Lung (tissue), 12 donors: ENCODE data around the gene MAST4. TPM values are rescaled to one million over a fixed set of nuclear protein-coding genes. Genes with fewer than 3 reads are reported as not detected.

Source experiments
- ATAC-seq: fragments of 200-7000 bp; cut with Tn5 transposase; one replicate; pipeline ENCODE4 v1.9.1; 2020; ENCODE audit warnings: moderate number of reproducible peaks; ENCODE audit not compliant: insufficient read depth, low FRiP score
- DNase-seq, 3 donors: peaks; one replicate each; pipeline ENCODE4 v3.0.0-alpha.2; 2013 to 2017
- H3K27ac ChIP-seq, 2 donors: one replicate each; pipeline ENCODE4 v1.5.1; 2013; ENCODE audit warnings: mild to moderate bottlenecking in 2 of 2, moderate library complexity in 2 of 2, control low read depth in 1 of 2, inconsistent platforms in 1 of 2, low read depth in 1 of 2, low read length in 1 of 2
- H3K27me3 ChIP-seq, 3 donors: one replicate each; pipeline ENCODE4 v1.5.1; 2013; ENCODE audit warnings: low read length in 2 of 3; ENCODE audit not compliant: control insufficient read depth in 3 of 3, insufficient read depth in 3 of 3
- H3K36me3 ChIP-seq, 4 donors: one replicate each; pipeline ENCODE4 v1.5.1; 2013; ENCODE audit warnings: low read length in 4 of 4, mild to moderate bottlenecking in 1 of 4, moderate library complexity in 1 of 4; ENCODE audit not compliant: control insufficient read depth in 4 of 4, insufficient read depth in 4 of 4
- H3K4me1 ChIP-seq, 5 donors: one replicate each; pipeline ENCODE4 v1.5.1; 2013; ENCODE audit warnings: low read length in 5 of 5, mild to moderate bottlenecking in 2 of 5, moderate library complexity in 1 of 5; ENCODE audit not compliant: control insufficient read depth in 5 of 5, insufficient read depth in 5 of 5
- H3K4me3 ChIP-seq: one replicate; pipeline ENCODE4 v1.5.1; 2013; ENCODE audit warnings: mild to moderate bottlenecking, control low read depth, moderate library complexity
- H3K9ac ChIP-seq, 2 donors: one replicate each; pipeline ENCODE4 v1.5.1; 2013; ENCODE audit warnings: low read length in 2 of 2, control low read depth in 1 of 2; ENCODE audit not compliant: insufficient read depth in 1 of 2
- H3K9me3 ChIP-seq, 4 donors: one replicate each; pipeline ENCODE4 v1.5.1; 2013; ENCODE audit warnings: low read length in 3 of 4, mild to moderate bottlenecking in 1 of 4, moderate library complexity in 1 of 4; ENCODE audit not compliant: control insufficient read depth in 4 of 4, insufficient read depth in 3 of 4
- CTCF ChIP-seq: IDR thresholded peaks from 2 replicates; pipeline ENCODE4 v1.5.1; 2012; ENCODE audit warnings: mild to moderate bottlenecking; ENCODE audit errors: control extremely low read depth, extremely low read depth
- WGBS, 2 donors: extraction: QIAGEN DNeasy Blood & Tissue Kit; methylation state at CpG; one replicate each; pipeline ENCODE4 v1.1.7; 2013; 5-methylcytosine and 5-hydroxymethylcytosine counted together
- polyA plus RNA-seq, 2 donors: library from polyadenylated mRNA; stranded (reverse); fragments of 200-250 nt; gene quantifications; one replicate each; pipeline ENCODE4 v1.2.1, GENCODE V29; 2013
- total RNA-seq, 2 donors: library from RNA; depleted of rRNA in 1 of 2; stranded (reverse); fragments of >200 nt in 1 of 2; gene quantifications; one replicate each; pipeline ENCODE4 v1.2.1, GENCODE V29; 2014 to 2021
- donor health status: control.
- donor health status: control.
- donor health status: Bipolar disorder and iron deficiency.
- donor health status: healthy.
- donor health status: DM: yes; HTN: yes; CAD: no.

The MAST4 gene
- total and polyA plus RNA-seq, 4 donors, result 13.9 to 153 (median 46.2) TPM

GRCh38 chr5:67035098-67035740 lies 439.0 kb downstream of the MAST4 start:
- Histone ChIP-seq H3K27me3 (no peaks in the 10 kb centered on the region), H3K27ac (no peak overlapping the region), H3K36me3 (peaks cover 0 to 5% (median under 1%) of the 10 kb centered on the region in 4 donors), H3K9ac (no peak overlapping the region), H3K4me3 (no peak overlapping the region), H3K9me3 (no peaks in the 10 kb centered on the region), H3K4me1 (peaks cover 3 to 63% (median 53%) of the 10 kb centered on the region in 5 donors)
- TF ChIP-seq CTCF, result no peak
- no peak for ATAC-seq
- 78 to 81% methylated on average over 4 of the region's 4 CpGs for whole genome bisulfite sequencing, 2 donors
- DNase-seq, result peak in 1 of 3 donors; percentile 42

GRCh38 chr5:67037171-67037570 lies 441.0 kb downstream of the MAST4 start:
- no peak for TF ChIP-seq CTCF
- Histone ChIP-seq H3K4me3 (no peak overlapping the region), H3K9ac (no peak overlapping the region), H3K4me1 (peaks cover 3 to 56% (median 43%) of the 10 kb centered on the region in 5 donors), H3K9me3 (no peaks in the 10 kb centered on the region), H3K27me3 (no peaks in the 10 kb centered on the region), H3K36me3 (peaks cover 0 to 5% (median 2%) of the 10 kb centered on the region in 4 donors), H3K27ac (peak overlapping the region in 1 of 2 donors; percentile 83)
- no peak for ATAC-seq
- no peak for DNase-seq
- WGBS, 2 donors, result 84 to 86% methylated on average over 1 of the region's 1 CpG

- no peak overlapping the region for H3K4me3 ChIP-seq
- ATAC-seq (no peak), DNase-seq (no peak)
- H3K27ac ChIP-seq, result peak overlapping the region in 1 of 2 donors; percentile 91
- TF ChIP-seq CTCF, result no peak
- H3K36me3 ChIP-seq, result peaks cover 0 to 5% (median 2%) of the 10 kb centered on the region in 4 donors
- H3K4me1 ChIP-seq, result peaks cover 3 to 54% (median 31%) of the 10 kb centered on the region in 5 donors
- no peak overlapping the region for H3K9ac ChIP-seq
- 63 to 69% methylated on average over 4 of the region's 4 CpGs for WGBS, 2 donors
- no peaks in the 10 kb centered on the region for H3K9me3 ChIP-seq
- H3K27me3 ChIP-seq, result no peaks in the 10 kb centered on the region
Observed at GRCh38 chr5:67038817-67039603, 442.8 kb downstream of the MAST4 start.
